ENCODE measurements around the gene IGF2BP2. TPM values are rescaled to one million over a fixed set of nuclear protein-coding genes. Genes with fewer than 3 reads are reported as not detected.

Gene IGF2BP2
- total RNA-seq, 1 donor from 2014 or later, result 147 TPM

GRCh38 chr3:185677146-185677829, 147.6 kb downstream of the IGF2BP2 start:
- TF ChIP-seq CTCF (IDR thresholded peaks at IDR 0.05) (peak; percentile 69), EZH2phosphoT487 (IDR thresholded peaks at IDR 0.05) (no peak), EZH2 (IDR thresholded peaks at IDR 0.05) (no peak)
- H3K4me1 Mint-ChIP-seq, result no peaks in the 10 kb centered on the region
- H3K9me3 ChIP-seq (ENCODE audit: low read depth), result no peaks in the 10 kb centered on the region
- no peaks in the 10 kb centered on the region for H3K27me3 ChIP-seq
- no peak overlapping the region for H3K4me3 Mint-ChIP-seq
- peaks cover 9% of the 10 kb centered on the region for H3K9me3 Mint-ChIP-seq
- peaks cover 69% of the 10 kb centered on the region for H3K36me3 Mint-ChIP-seq
- H3K4me1 ChIP-seq, result no peaks in the 10 kb centered on the region
- peaks cover 27% of the 10 kb centered on the region for H4K20me1 ChIP-seq (ENCODE audit: low read depth)
- no peak overlapping the region for H3K9ac ChIP-seq
- H3K4me2 ChIP-seq, result no peak overlapping the region
- H3K27me3 Mint-ChIP-seq (ENCODE audit: insufficient read depth, low read depth), result no peaks in the 10 kb centered on the region
- H2AFZ ChIP-seq (replicated peaks), result no peak overlapping the region
- peaks cover 69% of the 10 kb centered on the region for H3K79me2 ChIP-seq (ENCODE audit: low read depth)
- no peak overlapping the region for H3K27ac Mint-ChIP-seq
- peaks cover 39% of the 10 kb centered on the region for H3F3A ChIP-seq (ENCODE audit: low read depth)
- peaks cover 22% of the 10 kb centered on the region for H3K36me3 ChIP-seq
- no peak overlapping the region for H3K27ac ChIP-seq
- no peak overlapping the region for H3K4me3 ChIP-seq
- DNase-seq (ENCODE audit: low spot score), result peak; percentile 73

GRCh38 chr3:185667574-185667973, 157.3 kb downstream of the IGF2BP2 start:
- peaks cover 28% of the 10 kb centered on the region for H3K36me3 ChIP-seq
- no peak overlapping the region for H3K27ac ChIP-seq
- no peak overlapping the region for H3K4me2 ChIP-seq
- H3K27me3 Mint-ChIP-seq (ENCODE audit: insufficient read depth, low read depth), result no peaks in the 10 kb centered on the region
- no peaks in the 10 kb centered on the region for H3K9me3 Mint-ChIP-seq
- no peaks in the 10 kb centered on the region for H3F3A ChIP-seq (ENCODE audit: low read depth)
- no peaks in the 10 kb centered on the region for H3K4me1 Mint-ChIP-seq
- H3K79me2 ChIP-seq (ENCODE audit: low read depth), result no peaks in the 10 kb centered on the region
- no peaks in the 10 kb centered on the region for H3K9me3 ChIP-seq (ENCODE audit: low read depth)
- H2AFZ ChIP-seq (replicated peaks), result no peak overlapping the region
- H3K27me3 ChIP-seq, result no peaks in the 10 kb centered on the region
- TF ChIP-seq CTCF (IDR thresholded peaks at IDR 0.05) (no peak), EZH2 (IDR thresholded peaks at IDR 0.05) (no peak), EZH2phosphoT487 (IDR thresholded peaks at IDR 0.05) (no peak)
- DNase-seq (ENCODE audit: low spot score), result no peak
- no peak overlapping the region for H3K27ac Mint-ChIP-seq
- H3K36me3 Mint-ChIP-seq, result peaks cover 38% of the 10 kb centered on the region
- no peaks in the 10 kb centered on the region for H3K4me1 ChIP-seq
- no peak overlapping the region for H3K9ac ChIP-seq
- H3K4me3 Mint-ChIP-seq, result no peak overlapping the region
- H3K4me3 ChIP-seq, result no peak overlapping the region
- no peaks in the 10 kb centered on the region for H4K20me1 ChIP-seq (ENCODE audit: low read depth)

DNA sequence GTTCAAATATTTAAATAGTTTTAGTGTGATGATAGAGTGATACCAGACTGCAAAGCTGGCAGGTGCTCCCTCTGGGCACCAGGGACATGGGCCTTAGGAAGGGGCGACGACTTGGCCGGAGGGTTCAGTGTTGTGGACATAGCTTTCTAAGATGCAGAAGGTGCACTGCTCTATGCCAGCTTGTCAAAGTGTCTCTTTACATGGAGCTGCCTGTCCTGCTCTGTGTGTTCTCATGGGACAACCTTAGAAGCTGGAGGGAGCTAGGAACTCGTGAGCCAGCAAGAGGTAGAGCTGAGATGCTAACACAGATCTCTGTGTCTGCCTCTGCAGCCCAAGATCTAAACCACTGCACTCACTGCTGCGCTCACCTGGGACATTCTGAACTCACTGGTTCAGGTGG, 160.9 kb downstream of the IGF2BP2 start:
- no peak overlapping the region for H2AFZ ChIP-seq (replicated peaks)
- no peaks in the 10 kb centered on the region for H3K9me3 ChIP-seq (ENCODE audit: low read depth)
- Mint-ChIP-seq H3K4me1 (peaks cover 5% of the 10 kb centered on the region), H3K9me3 (no peaks in the 10 kb centered on the region), H3K27me3 (ENCODE audit: insufficient read depth, low read depth) (peaks cover 5% of the 10 kb centered on the region), H3K4me3 (no peak overlapping the region), H3K36me3 (peaks cover 33% of the 10 kb centered on the region), H3K27ac (no peak overlapping the region)
- no peaks in the 10 kb centered on the region for H3K4me1 ChIP-seq
- peaks cover 12% of the 10 kb centered on the region for H3K36me3 ChIP-seq
- H3K4me2 ChIP-seq, result no peak overlapping the region
- peaks cover 7% of the 10 kb centered on the region for H3K79me2 ChIP-seq (ENCODE audit: low read depth)
- TF ChIP-seq EZH2 (IDR thresholded peaks at IDR 0.05), result no peak
- no peak for TF ChIP-seq EZH2phosphoT487 (IDR thresholded peaks at IDR 0.05)
- no peak for TF ChIP-seq CTCF (IDR thresholded peaks at IDR 0.05)
- H3K9ac ChIP-seq, result no peak overlapping the region
- peaks cover 16% of the 10 kb centered on the region for H3F3A ChIP-seq (ENCODE audit: low read depth)
- no peaks in the 10 kb centered on the region for H3K27me3 ChIP-seq
- H3K4me3 ChIP-seq, result no peak overlapping the region
- peaks cover 18% of the 10 kb centered on the region for H4K20me1 ChIP-seq (ENCODE audit: low read depth)
- H3K27ac ChIP-seq, result no peak overlapping the region
- DNase-seq (ENCODE audit: low spot score), result no peak
